Activated naive CD8-positive, alpha-beta T cell treated with anti-CD3 and anti-CD28 coated beads, Interleukin-2, amount 50 U/mL, for 16 hours (primary cell): ENCODE measurements around the gene TNFRSF19.

Experiments used
- DNase-seq: peaks from one replicate; pipeline ENCODE4 v3.0.0-alpha.2; 2020; ENCODE audit warnings: low read depth, low spot score

Gene TNFRSF19

GRCh38 chr13:23628765-23629565 lies 58.8 kb downstream of the TNFRSF19 start:
- no peak for DNase-seq

DNA sequence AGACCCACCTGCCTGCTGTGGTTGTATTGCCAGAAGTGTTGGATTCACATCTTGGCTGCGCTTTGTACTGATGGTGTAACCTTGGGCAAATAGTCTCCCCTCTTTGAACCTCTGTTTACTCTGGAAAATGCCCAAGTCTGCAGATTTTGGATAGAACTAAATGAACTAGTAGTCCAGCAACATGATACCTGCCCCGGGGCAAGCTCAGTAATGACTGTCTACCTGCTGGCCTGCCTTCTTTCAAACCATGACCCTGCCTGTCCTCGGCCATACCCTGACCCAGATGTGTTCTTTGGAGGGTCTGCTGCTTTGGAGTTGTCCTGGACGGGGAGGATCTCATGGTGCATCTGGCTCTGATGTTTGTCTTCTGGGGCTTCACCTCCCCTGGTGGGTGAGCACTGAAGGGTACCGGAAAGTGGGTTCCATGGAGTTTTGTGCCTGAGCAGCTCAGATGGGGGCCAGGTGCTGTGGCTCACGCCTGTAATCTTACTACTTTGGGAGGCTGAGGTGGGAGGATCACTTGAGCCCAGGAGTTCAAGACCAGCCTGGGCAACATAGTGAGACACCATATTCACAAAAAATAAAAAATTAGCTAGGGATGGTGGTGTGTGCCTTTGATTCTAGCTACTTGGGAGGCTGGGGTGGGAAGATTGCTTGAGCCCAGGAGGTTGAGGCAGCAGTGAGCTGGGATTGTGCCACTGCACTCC lies 59.5 kb downstream of the TNFRSF19 start:
- no peak for DNase-seq

DNA sequence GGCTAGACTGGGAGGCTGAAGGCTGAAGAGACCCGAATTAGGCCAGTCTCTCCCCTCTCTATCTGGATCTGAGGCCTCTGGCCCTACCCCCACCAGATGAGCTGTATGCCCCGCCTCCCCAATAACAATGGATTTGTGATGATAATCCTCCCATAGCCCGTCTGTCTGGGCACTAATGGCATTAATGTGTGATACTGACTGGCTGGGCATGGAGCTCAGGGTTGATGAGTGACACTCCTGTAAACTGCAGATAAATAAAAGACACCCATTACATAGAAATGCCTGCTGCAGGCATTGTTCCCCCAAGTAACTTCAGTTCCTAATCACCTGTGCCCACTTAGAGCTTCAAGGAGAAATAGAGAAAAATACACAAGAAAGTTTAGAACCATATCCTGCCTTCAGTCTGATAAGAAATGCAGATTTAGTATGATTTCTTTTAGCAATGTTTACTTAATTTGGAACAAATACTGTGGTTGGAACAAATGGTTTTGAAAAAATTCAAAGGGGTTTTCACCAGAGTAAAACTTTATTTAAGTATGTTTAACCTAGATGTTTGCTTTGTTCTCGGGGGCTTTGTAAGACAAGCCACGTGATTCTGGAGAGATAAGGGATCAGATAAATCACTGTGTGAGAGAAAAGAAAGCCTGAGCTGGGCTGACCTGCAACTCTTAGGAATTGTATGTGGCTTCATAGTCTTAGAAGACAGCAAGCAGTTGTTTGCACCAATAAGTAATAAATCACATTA lies 60.3 kb downstream of the TNFRSF19 start:
- DNase-seq = no peak

- DNase-seq = no peak
Observed at GRCh38 chr13:23631311-23632047, 61.3 kb downstream of the TNFRSF19 start.

DNA sequence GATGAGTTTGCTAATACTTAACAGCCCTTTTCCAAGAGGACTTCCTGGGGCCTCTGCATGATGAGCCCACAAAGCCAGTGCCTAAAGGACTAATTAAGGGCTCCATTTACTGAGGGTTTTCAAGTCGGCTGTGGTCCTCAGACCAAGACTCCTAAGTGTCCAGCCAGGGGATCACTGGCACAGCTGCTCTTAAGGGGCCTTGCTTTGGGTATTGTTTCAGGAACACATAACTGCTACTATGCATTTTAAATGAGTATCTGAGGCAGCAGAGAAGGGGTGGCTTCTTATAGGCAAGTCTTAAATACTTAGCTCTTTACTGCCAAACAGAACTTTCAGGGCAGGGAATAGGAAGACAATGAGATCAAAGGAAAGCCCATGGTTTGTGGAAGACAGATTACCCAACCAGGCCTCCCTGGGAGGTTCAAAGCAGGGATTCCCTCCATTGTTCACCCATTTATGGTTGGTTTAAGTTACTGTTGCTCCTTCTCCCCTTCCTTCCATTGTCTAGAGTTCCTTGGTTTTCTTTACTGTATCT lies 61.9 kb downstream of the TNFRSF19 start:
- no peak for DNase-seq

GRCh38 chr13:23632741-23633140 lies 62.5 kb downstream of the TNFRSF19 start:
- DNase-seq = no peak

GRCh38 chr13:23634897-23635296 lies 64.7 kb downstream of the TNFRSF19 start:
- no peak for DNase-seq

DNA sequence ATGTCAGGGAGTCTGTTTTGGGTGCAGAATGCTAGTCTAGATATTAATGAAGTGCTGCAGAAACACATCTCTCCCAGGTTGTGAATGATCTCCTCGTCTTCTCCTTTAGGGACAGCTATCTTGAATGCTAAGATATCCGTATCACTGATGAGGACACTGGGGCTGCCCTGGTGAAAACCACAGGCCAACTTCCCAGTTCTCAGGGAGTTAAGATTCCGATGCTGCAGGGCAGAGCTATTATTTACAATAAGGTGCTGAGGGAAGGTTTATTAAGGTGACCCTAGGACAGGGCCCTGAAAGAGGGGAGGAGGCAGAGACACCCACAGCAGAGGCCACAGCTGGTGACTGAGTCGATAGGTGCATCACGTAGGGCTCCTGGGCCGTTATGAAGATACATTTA lies 66.1 kb downstream of the TNFRSF19 start:
- DNase-seq = no peak

DNA sequence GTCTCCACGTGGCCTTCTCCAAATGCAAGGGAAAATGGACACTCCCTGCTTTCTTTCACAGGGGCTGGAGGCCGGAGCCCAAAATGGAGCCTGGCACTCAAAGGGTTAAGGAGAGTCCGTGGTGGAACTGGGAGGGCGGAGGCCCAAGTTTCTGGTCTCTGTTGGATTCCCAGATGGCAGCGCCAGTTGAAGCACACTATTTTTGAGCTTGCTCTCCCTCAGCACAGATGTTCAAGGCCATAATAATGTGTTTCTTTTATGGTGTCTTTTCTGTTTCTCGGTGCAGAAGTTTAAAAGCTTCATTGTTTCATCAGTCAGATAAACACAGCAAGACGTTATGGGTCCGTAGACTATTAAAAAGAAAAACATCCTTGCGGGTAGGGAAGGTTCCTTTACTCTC lies 67.6 kb downstream of the TNFRSF19 start:
- no peak for DNase-seq

DNA sequence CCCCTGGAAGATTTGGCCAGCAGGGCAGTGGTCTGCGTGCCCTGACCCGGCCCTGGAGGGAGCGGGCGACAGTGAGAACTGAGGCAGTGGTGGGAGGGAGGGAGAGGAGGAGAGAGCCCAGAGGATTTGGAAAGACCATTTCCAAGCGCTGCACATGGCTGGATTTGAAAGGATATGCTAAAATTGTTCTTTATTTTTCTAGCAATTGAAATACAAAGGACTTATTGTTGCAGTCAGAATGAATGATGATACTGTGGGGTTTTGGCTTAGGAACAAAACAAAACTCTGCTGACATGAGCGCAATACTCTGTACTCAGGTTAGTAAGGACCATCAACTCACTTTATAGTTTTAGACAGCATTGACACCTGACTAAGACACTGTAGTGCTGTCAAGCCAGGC lies 69.5 kb downstream of the TNFRSF19 start:
- no peak for DNase-seq

- DNase-seq = no peak
Observed at GRCh38 chr13:23642110-23642509, 71.9 kb downstream of the TNFRSF19 start.

- DNase-seq = no peak
Observed at GRCh38 chr13:23643338-23644125, 73.3 kb downstream of the TNFRSF19 start.

DNA sequence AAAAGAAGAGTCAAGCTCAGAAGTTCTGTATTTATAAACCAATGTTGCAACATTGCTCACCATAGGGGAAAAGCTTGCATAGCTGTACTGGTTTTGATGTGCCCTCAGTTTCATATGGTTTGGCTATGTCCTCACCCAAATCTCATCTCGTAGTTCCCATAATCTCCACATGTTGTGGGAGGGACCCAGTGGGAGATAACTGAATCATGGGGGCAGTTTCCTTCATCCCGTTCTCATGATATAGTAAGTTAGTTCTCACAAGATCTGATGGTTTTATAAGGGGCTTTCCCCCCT lies 73.9 kb downstream of the TNFRSF19 start:
- no peak for DNase-seq

DNA sequence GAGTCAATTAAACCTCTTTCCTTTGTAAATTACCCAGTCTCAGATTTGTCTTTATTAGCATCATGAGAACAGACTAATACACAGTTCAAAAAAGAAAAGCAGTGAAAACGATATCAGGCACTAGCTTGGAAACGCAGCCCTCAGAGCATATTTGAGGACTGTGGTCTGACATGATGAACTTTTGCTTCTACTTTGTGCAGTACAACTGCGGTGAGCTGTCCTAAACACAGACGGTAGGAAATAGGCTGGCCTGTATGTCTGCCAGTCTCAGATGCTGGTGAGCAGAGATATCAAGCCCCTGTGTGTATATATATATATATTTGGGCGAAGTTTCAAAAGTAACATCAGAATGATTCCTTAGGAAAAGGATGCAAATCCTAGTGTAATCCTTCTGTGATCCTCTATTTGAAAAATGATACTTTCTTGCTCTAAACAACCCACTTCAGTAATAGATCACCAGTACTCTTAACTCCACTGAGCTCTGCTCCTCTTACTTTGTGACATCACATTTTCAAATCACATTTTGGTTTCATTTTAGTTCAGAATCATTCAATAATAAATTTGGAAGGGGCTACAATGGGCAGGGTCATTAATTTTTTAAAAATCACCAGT lies 74.4 kb downstream of the TNFRSF19 start:
- DNase-seq = no peak

DNA sequence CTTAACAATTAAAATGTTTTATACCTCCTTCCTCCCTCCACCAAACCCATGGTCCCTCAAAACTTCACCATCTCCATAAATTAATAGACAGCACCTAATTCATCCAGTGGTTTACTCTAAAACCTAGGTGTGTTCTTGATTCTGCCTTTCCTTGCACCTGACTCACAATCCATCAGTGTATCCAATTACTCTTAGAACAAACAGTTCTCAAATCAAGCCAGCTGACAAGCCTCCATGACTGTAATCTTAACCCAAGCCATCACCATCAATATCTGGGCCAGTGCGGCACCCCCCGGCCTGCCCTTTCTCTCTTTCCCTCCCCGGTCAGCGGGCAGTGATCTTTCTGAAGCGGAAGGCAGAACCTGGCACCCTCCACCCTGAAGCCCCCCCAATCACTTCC lies 75.6 kb downstream of the TNFRSF19 start:
- DNase-seq = no peak

DNA sequence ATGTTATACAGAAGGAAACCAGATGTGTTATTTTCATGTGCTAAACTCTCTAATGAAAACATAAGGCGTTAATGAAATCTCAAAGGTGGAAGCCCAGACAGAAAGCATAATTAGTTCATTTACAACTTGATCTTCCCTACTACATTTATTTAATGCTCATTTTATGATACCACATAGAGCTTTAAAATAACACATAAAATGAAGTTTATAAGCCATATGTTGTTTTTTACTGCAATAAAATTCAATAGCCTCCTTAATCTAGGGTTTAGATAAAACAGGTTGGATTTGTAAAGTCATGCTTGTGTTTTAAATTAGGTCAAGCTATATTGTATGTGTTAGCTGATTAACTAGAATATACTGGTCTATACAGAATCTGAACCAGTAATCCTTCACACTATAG lies 81.2 kb downstream of the TNFRSF19 start:
- DNase-seq = no peak

GRCh38 chr13:23651887-23652286 lies 81.7 kb downstream of the TNFRSF19 start:
- no peak for DNase-seq

- DNase-seq = no peak
Observed at GRCh38 chr13:23652909-23653726, 82.9 kb downstream of the TNFRSF19 start.
